Epithelial cell of esophagus (primary cell): ENCODE data around the gene MTAP.

Source experiments
- DNase-seq: peaks from one replicate; pipeline ENCODE4 v3.0.0; 2010; ENCODE audit warnings: low read depth
- H3K4me3 ChIP-seq: 2 replicates; pipeline ENCODE4 v1.5.1; 2011; ENCODE audit warnings: mild to moderate bottlenecking, low read length, control low read depth
- TF ChIP-seq, protein P1 (sequence below): IDR thresholded peaks from 2 replicates; pipeline ENCODE4 v1.5.1; 2011; ENCODE audit warnings: low read depth, mild to moderate bottlenecking, low read length, control low read depth, inconsistent platforms; ENCODE audit not compliant: insufficient read depth; ENCODE audit errors: missing control alignments

The MTAP gene

DNA sequence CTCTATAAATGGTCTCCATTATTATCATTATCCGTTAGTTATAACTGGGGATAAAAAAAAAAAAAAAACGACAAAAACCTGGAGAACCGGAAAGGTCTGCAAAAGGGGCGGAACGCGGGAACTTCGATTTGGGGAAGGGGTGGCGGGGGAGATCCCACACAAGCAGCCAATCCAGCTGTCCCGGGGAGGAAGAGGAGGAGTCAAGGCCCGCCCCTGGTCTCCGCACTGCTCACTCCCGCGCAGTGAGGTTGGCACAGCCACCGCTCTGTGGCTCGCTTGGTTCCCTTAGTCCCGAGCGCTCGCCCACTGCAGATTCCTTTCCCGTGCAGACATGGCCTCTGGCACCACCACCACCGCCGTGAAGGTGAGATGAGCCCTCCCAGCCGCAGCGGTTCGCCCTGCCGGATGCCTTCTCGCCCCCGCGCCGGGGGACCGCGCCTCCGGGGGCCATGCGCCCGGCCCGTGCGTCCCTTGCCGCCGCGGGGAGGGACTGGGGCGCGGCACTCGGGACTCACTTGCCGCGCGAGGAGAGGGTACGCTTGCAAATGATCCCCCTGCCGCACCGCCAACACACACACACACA lies at the start of gene MTAP:
MTAP (plus strand) TSS at position 219 of the 583 bp plus-strand sequence; CDS start at position 332, 113 bp downstream.
- TF ChIP-seq, protein P1, sequence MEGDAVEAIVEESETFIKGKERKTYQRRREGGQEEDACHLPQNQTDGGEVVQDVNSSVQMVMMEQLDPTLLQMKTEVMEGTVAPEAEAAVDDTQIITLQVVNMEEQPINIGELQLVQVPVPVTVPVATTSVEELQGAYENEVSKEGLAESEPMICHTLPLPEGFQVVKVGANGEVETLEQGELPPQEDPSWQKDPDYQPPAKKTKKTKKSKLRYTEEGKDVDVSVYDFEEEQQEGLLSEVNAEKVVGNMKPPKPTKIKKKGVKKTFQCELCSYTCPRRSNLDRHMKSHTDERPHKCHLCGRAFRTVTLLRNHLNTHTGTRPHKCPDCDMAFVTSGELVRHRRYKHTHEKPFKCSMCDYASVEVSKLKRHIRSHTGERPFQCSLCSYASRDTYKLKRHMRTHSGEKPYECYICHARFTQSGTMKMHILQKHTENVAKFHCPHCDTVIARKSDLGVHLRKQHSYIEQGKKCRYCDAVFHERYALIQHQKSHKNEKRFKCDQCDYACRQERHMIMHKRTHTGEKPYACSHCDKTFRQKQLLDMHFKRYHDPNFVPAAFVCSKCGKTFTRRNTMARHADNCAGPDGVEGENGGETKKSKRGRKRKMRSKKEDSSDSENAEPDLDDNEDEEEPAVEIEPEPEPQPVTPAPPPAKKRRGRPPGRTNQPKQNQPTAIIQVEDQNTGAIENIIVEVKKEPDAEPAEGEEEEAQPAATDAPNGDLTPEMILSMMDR: no peak
- DNase-seq: peak; percentile 94

DNA sequence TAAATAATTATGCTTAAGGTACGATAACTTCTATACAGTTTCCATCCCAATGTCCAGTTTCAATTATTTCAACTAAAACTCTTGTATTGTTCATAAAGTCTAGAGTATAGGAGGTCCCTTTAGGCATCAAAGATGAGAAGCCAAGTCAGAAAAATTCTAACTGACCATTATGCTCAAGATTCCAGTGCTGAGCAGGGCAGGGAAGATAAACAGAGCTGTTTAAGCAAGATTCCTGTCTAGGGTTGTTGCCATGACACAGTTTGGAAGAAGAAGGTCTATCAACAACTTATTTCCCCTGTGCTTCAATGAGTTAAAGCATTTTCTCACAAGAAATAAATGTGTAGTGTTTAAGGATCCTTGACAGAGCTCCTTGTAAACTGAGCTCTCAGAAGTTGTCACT lies 48.9 kb upstream of the MTAP start:
- no peak overlapping the region for H3K4me3 ChIP-seq
- TF ChIP-seq, protein P1: no peak
- DNase-seq: no peak

More for the DNA sequence above, at the start of gene MTAP:
- H3K4me3 ChIP-seq: peak within 1 kb of the TSS; percentile 88

DNA sequence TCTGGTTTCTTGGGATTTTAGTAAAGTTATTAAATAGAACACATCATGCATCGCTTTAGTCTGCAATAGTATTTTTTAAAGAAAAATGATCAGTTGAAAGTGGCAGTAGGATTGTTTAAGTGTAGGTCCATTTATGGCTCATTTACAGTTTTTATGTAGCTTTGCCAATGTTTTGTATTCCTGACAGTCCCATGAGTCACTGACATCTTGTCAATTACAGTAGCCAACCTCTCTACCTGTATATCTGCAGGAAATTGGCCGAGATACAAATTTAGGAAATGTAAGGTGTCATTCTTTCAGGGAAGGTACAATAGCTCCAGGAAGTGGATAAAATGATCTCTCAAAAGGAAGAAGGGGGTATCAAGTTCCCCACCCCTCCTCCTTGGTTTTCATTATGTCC lies 47.7 kb upstream of the MTAP start:
- TF ChIP-seq, protein P1: no peak
- peak; percentile 70 for DNase-seq
- H3K4me3 ChIP-seq: no peak overlapping the region

DNA sequence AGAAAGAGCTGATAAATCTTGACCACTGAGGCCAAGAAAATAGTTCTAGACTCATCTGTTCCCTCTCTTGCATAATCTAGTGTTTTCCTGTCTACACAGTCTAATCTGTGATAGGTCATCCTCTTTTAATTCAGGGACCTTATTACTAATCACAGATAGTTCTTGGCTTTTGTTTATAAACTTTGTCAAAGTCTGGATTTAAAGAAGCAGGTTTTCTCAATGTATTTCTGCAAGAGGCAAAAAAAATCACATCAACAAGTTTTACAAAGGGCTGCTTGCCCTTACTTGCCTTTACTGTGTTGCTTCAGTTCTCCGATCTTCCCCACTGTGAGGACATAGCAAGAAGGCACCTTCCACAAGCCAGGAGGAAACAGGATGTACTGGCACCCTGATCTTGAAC lies 43.9 kb upstream of the MTAP start:
- DNase-seq: peak; percentile 85
- H3K4me3 ChIP-seq: no peak overlapping the region
- TF ChIP-seq, protein P1: no peak

DNA sequence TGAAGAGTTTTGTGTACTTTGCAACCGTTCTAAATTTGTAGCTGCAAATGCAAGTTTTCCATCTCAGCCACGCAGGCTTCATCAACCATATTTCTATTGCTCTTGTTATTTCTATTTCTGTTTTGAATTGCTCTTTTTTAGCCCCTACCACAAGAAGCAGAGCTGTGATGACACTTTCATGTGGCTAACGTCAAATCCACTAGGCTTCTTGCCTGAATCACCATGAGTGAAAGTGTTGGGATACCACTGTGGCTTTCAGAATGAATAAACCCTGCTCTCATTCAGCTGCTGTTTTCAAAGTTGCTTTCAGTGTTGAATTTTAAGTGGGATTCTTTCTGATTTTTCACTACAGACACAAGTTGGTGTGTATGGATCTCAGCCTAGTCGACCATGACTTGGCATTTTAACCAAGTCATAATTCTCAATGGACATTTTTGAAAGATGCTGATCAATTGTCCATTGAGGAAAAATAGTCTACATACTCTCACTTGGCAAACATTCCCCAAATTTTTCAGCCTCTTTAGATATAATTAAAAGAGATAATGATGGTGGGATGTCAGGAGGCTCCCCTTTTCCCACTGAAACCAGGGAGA lies 41.0 kb upstream of the MTAP start:
- no peak for DNase-seq
- TF ChIP-seq, protein P1: no peak
- H3K4me3 ChIP-seq: no peak overlapping the region

DNA sequence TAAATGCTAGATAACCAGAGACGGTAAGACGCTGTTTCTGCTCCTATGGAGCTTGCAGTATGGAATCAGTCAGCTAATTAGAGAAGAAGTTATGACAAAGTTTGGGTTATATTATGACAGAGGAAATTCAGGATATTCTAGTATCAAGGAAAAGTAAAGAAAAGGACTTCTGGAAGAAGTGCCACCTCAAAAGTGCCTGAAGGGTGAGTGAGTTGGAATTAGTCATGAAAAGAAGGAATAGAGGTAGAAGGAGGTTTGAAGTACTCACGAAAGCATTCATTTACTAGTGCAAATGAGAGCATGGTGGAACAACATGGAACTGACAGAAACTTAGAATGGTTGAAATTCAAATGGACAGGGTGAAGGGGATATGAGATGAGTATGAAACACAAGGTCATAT lies 40.4 kb upstream of the MTAP start:
- TF ChIP-seq, protein P1: no peak
- peak; percentile 53 for DNase-seq

DNA sequence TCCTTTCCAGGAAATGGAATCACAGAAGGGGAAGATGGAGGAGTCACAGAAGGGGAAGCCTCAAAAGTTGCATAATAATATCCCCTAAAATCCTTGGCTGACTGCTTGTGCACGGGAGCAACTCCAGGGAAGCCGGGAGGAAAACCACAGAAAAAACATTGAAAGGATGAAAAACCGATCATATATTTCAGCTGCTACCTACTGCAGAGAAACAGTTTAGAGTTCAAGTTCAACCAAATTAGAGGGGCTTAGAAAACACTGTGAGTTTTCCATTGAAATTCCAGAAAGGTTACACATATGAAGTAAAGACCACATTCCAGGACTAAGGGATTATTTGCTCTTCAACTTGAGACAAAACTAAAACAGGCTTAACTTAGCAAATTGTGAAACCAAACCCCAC lies 37.6 kb upstream of the MTAP start:
- H3K4me3 ChIP-seq: no peak overlapping the region
- no peak for DNase-seq
- TF ChIP-seq, protein P1: no peak

More for the DNA sequence above, 40.4 kb upstream of the MTAP start:
- H3K4me3 ChIP-seq: no peak overlapping the region
